NCI-H526 (cell line): ENCODE measurements around the gene PRKCA.

Experiments used
- DNase-seq, 2 experiments: peaks; one replicate each; lab custom pipeline; 2025; lab: John Stamatoyannopoulos, UW

PRKCA gene

DNA sequence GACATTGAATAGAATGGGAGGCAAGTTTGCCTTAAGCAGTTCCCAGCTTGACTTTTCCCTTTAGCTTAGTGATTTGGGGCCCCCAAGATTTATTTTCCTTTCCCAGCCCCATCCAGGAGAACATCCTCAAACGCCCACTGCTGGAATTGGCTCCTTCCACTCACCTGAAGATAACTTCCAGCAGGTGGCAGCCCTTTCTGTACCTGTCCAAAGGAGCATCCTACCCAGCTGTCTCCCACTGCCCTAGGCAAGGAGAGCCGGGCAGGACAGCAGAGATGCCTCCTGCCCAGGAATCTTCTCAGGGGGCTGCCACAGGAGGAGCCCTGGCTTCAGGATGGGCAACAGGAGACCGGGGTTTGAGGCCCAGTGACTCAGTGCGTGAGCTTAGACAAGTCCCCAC lies 538.9 kb downstream of the PRKCA start:
- no peak for DNase-seq

DNA sequence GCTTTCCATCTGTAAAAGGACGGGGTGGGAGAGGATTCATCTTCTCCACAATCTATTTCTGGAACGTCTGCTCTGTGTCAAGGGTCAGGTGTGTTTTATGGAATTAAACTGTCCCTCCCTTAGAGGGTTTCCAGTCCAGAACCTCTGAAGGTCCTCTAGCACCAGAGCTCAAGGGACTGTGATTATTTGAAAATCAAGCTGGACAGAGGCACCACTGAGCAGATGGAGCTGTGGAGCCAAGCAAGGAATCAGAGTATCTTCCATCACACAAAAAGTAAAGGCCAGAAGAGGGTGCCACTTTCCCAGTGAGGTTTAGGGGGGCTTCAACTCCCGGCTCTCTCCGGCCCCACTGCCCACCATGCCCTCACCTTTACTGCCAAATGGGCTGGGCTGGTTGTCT lies 539.3 kb downstream of the PRKCA start:
- DNase-seq, result no peak

DNA sequence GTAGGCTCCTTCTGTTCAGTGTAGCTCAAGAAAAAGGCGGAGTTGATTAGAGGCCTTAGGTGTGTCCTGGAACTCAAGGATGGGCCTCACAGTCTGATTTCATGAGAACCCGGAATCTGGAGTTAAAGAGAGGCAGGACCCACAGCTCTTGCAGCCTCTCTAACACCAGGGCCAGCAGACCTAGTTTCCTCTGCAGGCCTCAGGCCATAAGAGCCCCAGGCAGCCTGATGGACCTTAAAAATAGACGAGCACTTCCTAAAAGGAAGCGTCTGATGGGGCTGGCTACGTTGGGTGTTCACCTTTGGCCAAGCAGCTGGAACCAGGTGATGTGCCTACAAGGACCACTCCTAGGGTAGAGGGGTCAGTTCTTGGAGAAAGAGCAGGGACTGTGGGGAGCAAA lies 540.1 kb downstream of the PRKCA start:
- no peak for DNase-seq

DNA sequence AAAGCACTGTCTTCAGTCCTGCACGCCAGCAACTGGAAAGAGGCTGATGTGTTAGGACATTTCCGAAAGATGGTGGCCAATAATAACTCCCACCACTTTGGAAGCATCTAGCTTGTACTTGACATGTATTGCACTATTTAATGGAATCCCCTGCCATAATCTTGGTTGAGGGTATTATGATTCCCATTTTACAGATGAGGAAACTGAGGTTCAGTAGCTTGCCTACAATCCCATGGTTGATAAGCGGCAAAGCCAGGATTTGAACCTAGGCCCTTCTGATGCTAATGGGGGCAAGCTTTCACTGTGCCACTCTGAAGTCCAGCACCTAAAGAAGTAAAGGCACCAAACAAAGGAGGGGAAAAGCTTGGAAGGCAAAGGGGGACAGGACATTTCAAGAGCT lies 540.5 kb downstream of the PRKCA start:
- no peak for DNase-seq

DNA sequence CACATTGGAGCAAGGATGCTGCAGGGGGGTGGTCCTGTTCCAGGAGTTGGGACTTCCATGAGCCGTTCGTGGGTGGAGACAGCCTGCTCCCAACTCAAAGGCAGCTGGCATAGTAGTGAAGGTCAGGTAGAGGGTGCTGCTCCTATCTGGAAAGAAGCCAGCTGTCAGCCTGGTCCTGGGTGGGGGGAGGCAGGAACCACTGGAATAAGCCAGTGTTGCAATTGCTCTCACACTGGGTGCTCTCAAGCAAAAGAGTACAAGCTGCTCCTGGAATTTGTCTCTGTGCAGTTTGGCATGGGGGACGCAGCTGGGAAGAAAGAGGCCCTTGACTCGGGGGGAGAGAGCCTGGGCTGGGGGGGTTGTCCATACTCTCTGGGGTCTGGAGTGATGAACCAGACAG lies 541.2 kb downstream of the PRKCA start:
- no peak for DNase-seq

DNA sequence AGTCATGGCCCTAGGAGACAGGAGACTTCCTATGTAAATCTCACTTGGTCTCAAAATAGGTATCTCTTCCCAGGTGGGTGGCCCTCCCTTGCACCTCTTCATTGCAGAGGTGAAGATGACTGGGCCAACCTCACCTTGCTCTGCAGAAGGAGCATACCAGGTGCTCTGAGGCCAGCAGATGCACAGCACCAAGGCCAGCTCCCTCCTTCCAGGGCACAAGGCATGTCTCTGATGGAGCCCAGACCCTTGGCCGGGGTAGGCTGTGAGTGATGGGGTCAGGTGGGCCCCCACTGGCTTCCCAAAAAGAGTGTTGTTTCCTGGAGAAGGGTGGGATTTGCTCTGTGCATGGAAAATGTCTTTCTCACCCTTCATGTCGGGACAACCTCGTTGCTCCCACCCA lies 545.3 kb downstream of the PRKCA start:
- no peak for DNase-seq

DNA sequence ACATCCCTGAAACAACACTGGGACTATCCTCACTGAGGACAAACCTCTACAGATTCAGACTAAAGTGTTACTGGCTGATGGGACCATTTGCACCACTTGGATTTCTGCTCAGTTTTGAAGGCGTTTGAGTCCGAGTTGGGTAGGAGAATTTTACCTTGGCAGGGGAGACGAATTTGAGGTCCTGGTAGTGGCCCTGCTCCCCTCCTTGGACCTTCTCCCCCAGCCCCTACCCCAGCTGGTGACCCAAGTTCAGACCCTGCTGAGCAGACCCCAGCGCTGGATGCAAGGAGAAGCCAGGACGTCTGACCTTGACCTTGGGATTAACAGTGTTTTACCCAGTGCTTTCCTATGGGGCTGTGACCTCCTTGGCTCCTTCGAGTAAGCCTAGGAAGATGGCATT lies 546.1 kb downstream of the PRKCA start:
- DNase-seq, result no peak

DNA sequence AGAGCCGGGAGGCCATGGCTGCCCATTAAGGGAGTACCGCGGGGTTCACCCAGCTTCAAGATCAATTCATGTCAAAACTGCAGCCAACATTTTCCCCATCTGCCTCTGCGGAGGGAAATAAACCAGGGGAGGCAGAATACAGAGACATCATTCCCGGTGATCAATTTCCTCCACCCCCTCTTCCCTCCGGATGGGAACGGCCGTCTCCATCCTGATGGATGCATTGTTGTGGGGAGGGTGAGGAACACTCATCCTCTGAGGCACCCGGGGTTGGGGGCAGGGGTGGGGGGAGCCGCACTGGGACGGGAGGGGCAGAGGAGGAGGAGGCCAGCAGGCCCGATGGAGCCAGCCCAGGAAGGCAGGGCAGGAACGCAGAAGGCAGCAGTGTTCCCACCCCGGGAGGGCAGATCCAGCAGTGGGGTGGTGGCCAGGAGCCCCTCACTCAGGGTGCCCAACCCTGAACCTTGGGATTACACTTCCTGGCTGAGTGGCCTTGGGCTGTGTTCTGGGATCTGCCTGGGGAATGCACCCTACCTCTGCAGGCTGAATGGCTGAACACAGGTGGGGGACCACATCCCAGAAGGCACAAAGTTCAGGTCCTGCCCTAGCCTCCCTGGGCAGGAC lies 546.7 kb downstream of the PRKCA start:
- DNase-seq, result no peak

DNA sequence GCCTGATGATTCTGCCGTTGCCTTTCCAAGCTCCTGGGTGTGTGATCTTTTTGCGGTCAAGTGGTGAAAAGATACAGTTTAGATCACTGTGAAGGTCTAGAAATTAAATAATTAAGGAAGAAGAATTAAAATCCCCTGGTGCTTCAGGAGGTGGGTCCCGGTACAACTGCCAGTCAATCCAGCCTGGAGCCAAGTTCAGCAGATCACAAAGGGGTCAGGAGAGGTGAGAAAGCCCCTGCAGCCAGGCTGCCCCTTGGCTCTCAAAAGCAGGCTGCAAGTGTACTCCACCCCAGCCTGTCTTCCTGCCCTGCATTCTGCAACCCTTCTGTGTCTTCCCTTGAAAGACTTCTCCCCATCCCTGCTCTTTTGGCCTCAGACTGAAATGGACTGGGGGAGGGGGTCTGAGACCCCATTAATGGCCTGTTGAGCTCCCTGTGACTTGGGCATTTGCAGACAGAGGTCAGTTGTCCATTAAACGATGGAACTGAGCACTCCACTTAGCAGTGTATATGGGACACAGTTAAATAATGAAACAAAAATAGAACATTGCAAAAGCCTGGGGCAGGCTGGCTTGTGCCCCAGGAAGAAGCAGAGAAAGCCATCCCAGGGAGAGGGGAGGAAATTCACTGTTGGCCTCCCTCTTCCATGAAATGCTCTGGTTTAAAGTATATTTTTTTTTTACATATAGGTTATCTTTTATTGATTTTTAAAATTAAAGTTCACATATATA lies 547.6 kb downstream of the PRKCA start:
- DNase-seq, result no peak

DNA sequence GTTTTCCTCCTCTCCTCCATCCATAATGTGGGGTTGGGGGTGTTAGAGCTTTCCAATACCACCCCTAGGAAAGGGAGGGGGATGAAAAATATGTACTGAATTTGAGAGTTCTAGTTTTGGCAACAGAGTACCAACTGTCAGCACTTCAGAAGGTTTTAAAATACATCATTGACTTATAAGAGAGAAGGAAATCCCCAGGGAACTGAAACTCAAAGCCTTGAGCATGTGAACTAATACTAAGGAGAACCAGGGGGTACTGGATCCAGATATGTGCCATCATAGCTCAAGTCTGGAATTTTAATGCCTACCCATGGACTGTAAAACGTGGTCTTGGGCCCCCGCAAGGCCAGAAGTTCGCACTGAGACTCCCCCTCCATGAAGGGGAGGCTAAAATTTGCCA lies 548.3 kb downstream of the PRKCA start:
- no peak for DNase-seq

DNA sequence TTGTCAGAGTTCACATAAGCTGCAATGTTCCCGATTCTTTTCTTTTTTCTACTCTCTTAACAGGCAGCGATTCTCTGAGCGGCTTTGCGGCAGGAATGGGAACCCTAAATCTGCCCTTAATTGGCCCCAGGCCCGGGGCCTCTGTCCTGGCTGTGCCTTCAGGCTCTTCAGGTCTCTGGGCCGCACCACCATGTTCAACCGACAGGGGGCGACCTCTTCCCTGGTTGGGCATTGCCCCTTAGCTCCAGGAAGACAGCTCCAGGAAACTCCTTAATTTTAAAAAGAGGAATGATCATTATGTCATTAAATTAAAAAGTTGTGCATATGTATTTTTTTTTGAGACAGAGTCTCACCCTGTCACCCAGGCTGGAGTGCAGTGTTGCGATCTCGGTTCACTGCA lies 552.8 kb downstream of the PRKCA start:
- peak in 1 of 2 experiments; percentile 18 for DNase-seq

DNA sequence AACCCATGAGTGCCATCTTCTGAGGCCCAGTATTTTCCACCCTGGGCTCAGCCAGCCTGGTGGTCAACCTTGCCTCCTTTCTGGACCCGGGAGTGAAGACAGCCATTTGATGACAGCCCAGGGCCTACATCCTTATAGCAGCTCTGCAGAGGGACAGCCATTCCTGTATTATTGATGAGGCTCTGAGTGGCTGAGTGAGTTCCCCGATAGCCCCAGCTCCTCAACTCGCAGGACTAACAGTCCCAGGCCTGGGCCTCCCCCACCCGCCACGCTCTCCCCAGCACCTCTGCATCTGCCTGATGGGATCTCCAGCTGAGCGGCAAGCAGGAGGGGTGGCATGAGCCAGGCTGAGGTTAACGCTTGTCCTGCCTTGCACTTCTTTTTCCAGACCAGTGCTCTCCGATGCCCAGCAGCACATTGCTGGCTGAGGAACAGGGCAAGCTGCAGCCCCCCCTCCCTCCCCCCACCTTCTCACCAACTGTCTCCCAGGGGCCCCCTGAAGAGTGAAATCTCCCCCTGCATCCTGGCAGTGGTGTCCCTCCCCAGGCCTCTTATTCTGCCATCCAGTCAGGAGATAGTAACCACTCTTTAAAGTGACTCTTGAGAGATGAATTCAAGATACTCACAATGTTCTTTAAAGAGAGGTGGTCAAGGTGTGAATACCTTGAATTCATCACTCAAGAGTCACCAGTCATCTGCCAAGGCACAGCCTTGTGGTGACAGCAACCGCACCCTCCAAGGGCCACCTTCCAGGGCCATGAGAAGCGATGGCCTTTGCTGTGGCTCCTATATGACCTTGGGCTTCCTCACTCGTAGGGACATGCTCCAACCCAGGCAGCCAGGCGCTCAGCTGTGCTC lies 556.0 kb downstream of the PRKCA start:
- DNase-seq, result no peak

DNA sequence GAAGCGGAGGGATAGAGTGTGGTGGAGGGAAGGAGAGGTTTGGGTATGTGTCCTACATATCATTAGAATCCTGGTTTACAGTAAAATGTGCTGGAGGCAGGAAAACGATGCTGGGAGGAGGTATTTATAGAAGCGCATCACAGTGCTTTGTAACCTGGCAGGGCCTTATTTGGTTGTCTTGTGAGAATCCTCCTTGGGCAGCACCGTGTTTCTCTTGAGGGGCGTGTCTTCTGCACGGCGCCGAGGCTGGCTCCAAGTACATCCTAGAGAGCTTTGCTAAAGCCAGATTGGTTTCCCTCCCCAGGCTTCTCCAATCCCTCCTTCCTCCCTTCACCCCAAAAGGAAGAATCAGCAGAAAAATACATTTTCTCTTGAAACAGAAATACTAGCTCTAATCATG lies 556.9 kb downstream of the PRKCA start:
- DNase-seq, result no peak

DNA sequence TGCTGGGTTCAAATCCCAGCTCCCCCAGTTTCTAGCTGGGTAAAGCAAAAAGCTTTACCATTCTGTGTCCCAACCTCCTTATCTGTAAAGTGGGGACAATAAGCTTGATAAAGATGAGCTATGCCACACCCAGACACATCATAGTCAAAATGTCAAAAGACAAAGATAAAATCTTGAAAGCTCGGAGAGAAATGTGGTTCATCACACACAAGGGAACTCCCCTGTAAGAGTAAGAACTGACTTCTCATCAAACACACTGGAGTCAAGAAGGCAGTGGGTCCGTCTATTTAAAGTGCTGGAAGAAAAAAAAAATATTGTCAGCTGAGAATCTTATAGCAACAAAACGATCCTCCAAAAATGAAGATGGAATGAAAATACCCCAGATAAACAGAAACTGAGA lies 557.8 kb downstream of the PRKCA start:
- no peak for DNase-seq
